Testis (tissue), 3 donors: Measurements from ENCODE around the gene SDC1. TPM values are rescaled to one million over a fixed set of nuclear protein-coding genes. Genes with fewer than 3 reads are reported as not detected.

Experiments
- DNase-seq: peaks from one replicate; pipeline ENCODE4 v3.0.0-alpha.2; 2019
- H3K27ac ChIP-seq, 2 donors: fragments of 200-600 bp; sonication (generic); one replicate each; pipeline ENCODE4 v1.5.1; 2019
- H3K27me3 ChIP-seq: fragments of 200-600 bp; sonication (generic); one replicate; pipeline ENCODE4 v1.5.1; 2019
- H3K36me3 ChIP-seq: fragments of 200-600 bp; sonication (generic); one replicate; pipeline ENCODE4 v1.5.1; 2017; ENCODE audit warnings: low read depth; ENCODE audit errors: missing control alignments
- H3K4me1 ChIP-seq: fragments of 200-600 bp; sonication (generic); one replicate; pipeline ENCODE4 v1.5.1; 2019
- H3K4me3 ChIP-seq, 2 donors: fragments of 200-600 bp; sonication (generic); one replicate each; pipeline ENCODE4 v1.5.1; 2017 to 2019
- H3K9me3 ChIP-seq: fragments of 200-600 bp; sonication (generic); one replicate; pipeline ENCODE4 v1.5.1; 2017
- POLR2A ChIP-seq: fragments of 450-650 bp; IDR thresholded peaks from one replicate; pipeline ENCODE4 v1.6.1; 2017; ENCODE audit warnings: antibody characterized with exemption, mild to moderate bottlenecking, moderate library complexity
- WGBS, 2 donors: methylation state at CpG; one replicate each; pipeline ENCODE4 v1.1.5; 2018; 5-methylcytosine and 5-hydroxymethylcytosine counted together
- intact Hi-C: fragments of 100-400 bp; cut with DNase I; formaldehyde crosslinking; loops from one replicate; pipeline ENCODE4 v1.15.1; 2023; ENCODE audit warnings: low total_unique reads
- polyA plus RNA-seq: library from polyadenylated mRNA; stranded (reverse); fragments of 350-450 nt; fragmentation: Illumina TruSeq; extraction: RNeasy Lipid Tissue Mini Kit (QIAGEN cat#74804); gene quantifications from one replicate; pipeline ENCODE4 v1.2.3, GENCODE V29; 2014; ENCODE audit warnings: low read depth, low replicate concordance; ENCODE audit not compliant: insufficient read depth
- total RNA-seq, 2 donors: library from RNA; depleted of rRNA; stranded (reverse); fragments of >200 nt; gene quantifications; one replicate each; pipeline ENCODE4 v1.2.3, GENCODE V29; 2016
- TF ChIP-seq, protein P1 (sequence below), 3 experiments: fragments of 450-650 bp in 2 of 3; fragments of 200-600 bp in 1 of 3; sonication (generic) in 1 of 3; IDR thresholded peaks; one replicate each; pipeline ENCODE4 v1.5.1; 2016 to 2019; ENCODE audit warnings: antibody characterized with exemption in 3 of 3, mild to moderate bottlenecking in 2 of 3, moderate library complexity in 1 of 3

Gene SDC1
- total and polyA plus RNA-seq, 3 donors from 2014 or later = 8.7 to 11.9 (median 9.2) TPM

DNA sequence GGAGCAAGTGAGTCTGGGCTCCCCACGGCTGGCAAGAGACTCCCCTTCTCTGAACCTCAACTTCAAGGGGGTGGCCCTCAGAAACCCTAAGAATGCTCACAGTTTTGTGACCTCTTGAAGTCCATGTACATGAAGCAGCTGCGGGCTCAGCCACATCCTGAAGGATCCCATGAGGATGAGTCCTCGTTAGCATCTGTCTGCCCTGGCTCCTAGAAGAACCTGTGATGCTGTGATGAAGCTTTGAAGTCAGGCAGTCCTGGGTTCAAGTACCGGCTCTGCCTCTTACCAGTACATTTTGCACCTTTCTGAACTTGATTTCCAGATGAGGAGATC is 38.1 kb downstream of the SDC1 start:
- Histone ChIP-seq H3K9me3 (no peaks in the 10 kb centered on the region), H3K27me3 (no peaks in the 10 kb centered on the region), H3K4me3 (no peak overlapping the region), H3K36me3 (no peaks in the 10 kb centered on the region), H3K4me1 (no peaks in the 10 kb centered on the region), H3K27ac (no peak overlapping the region)
- intact Hi-C loops = no loop called here
- DNase-seq = no peak
- 60 to 93% methylated on average over 1 to 4 of the region's 4 CpGs for WGBS, 2 donors
- TF ChIP-seq POLR2A = no peak
- TF ChIP-seq, protein P1, sequence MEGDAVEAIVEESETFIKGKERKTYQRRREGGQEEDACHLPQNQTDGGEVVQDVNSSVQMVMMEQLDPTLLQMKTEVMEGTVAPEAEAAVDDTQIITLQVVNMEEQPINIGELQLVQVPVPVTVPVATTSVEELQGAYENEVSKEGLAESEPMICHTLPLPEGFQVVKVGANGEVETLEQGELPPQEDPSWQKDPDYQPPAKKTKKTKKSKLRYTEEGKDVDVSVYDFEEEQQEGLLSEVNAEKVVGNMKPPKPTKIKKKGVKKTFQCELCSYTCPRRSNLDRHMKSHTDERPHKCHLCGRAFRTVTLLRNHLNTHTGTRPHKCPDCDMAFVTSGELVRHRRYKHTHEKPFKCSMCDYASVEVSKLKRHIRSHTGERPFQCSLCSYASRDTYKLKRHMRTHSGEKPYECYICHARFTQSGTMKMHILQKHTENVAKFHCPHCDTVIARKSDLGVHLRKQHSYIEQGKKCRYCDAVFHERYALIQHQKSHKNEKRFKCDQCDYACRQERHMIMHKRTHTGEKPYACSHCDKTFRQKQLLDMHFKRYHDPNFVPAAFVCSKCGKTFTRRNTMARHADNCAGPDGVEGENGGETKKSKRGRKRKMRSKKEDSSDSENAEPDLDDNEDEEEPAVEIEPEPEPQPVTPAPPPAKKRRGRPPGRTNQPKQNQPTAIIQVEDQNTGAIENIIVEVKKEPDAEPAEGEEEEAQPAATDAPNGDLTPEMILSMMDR (IDR thresholded peaks at IDR 0.05) = no peak

DNA sequence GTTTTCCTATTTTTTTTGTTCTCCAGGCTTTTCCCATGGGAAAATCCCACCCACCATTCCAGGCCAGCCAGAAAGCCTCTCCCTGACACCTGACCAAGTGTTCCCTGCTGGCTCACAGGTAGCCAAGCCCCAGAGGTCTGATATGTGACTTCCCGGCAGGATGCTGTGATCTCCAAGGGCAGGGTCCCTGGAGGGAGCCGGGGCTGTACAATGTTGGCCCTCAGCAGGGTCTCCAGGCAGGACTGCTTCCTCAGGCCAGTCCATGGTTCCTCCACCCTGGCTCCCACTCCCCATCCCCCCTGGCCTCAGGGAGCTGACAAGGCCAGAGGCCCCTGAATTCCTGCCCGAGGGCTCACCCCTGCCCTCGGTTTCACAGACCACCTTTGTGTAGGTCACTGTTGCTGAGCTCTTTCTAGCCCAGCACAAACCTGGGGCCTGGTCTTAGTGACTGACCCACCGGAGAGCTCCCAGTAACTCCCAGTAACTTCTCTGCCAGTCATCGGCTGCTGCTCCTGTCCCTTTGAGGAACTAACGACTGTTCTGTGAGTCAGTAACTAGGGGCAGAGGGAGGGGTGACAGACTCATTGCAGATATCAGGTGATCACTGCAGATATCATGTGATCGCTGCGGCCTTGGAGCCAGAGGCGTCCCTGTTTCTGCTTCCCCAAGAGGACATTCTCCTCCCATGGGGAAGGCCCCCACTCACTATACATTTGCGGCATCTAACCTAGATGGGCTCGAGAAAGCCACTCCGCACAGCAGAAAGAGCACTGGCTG is 38.7 kb downstream of the SDC1 start:
- Histone ChIP-seq H3K4me1 (no peaks in the 10 kb centered on the region), H3K27ac (no peak overlapping the region), H3K27me3 (no peaks in the 10 kb centered on the region), H3K9me3 (no peaks in the 10 kb centered on the region), H3K4me3 (no peak overlapping the region), H3K36me3 (no peaks in the 10 kb centered on the region)
- intact Hi-C loops = no loop called here
- 82 to 90% methylated on average over 13 of the region's 13 CpGs for WGBS, 2 donors
- DNase-seq = peak; percentile 40
- TF ChIP-seq POLR2A = no peak

DNA sequence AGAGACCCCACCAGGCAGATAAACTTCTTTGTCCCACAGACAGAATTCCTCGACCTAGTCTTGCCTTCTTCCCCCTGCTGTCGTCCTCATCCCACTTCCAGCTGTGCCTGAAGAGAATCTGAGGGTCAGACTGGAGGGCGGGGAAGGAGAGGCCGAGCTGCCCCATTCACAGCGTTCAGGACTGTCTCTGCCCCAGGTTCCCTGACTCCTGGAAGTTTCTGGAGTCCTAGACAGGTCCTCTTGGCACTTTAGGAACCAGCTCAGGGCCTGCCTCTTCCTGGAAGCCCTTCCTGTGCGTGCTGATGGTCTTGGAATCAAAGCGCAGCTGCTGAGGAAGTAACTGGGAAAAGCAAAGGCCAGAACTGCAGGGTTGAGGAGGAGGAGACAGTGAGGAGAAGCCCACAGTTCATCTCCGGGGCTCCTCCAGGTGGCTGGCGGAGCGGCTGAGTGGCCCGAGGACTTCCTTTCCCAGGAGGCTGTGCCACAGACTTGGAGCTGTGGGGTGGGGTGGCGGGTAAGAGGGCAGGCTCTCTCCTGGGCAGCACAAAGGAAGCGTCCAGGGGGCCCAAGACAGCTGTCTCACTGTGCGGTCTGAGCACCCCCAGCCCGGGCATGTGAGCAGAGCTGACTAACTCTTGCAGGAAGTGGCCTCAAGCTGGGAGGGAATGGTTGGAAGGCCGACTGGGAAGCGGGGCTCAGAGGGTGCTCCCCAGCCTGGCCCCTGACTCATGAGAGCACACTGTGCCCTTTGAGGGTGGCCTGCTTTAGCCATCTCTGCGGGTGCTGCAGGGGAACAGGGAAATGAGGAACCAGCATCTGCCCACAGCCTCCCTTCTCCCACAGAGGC is 39.5 kb downstream of the SDC1 start:
- TF ChIP-seq POLR2A = no peak
- TF ChIP-seq, protein P1 (IDR thresholded peaks at IDR 0.05) = no peak
- H3K4me3 ChIP-seq = no peak overlapping the region
- WGBS, 2 donors = 79 to 96% methylated on average over 11 to 18 of the region's 18 CpGs
- no peaks in the 10 kb centered on the region for H3K9me3 ChIP-seq
- H3K4me1 ChIP-seq = no peaks in the 10 kb centered on the region
- H3K27ac ChIP-seq = no peak overlapping the region
- no peaks in the 10 kb centered on the region for H3K27me3 ChIP-seq
- intact Hi-C loops = no loop called here
- H3K36me3 ChIP-seq = no peaks in the 10 kb centered on the region
- no peak for DNase-seq

DNA sequence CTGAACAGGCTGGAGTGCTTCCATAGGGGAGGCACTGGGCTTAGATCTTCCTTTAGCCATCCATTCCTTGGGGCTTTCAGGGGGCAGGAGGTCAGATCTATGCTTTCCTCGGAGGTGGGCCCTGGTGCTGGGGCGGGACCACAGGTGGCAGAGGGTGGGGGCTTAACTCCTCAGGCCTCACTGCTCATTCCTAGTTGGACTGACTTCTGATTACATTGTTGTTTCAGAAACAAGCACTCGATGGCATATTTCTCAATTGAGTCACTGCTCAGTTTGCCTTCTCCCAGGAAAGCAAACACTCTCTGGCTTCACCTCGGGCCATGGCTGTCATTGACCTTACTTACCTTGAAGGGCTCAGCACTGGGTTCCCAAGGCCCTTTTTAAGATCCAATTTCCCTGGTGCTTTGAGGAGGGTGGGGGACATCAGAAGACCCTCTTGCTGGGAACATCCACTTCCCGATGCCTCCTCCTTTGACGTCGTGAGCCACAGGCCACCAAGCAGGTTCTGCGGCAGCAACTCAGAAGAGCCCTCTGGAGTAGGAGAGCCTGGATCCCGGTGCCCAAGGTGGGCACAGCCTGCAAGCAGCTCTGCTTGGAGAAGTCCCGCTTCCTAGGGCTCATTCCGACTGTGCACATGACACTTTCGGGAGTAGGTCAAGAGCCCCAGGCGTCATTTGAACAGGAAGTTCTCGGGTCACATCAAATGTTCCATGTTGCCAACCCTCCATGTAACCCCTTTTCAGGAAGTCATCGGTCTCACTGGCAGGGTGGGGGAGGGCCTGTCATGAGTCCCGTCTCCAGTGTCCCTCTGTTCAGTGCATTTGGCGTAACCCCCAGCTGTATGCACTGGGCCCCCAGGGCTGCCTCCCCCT is 40.6 kb downstream of the SDC1 start:
- Histone ChIP-seq H3K36me3 (no peaks in the 10 kb centered on the region), H3K9me3 (no peaks in the 10 kb centered on the region), H3K4me1 (no peaks in the 10 kb centered on the region), H3K27ac (no peak overlapping the region), H3K27me3 (no peaks in the 10 kb centered on the region), H3K4me3 (no peak overlapping the region)
- TF ChIP-seq, protein P1 (IDR thresholded peaks at IDR 0.05) = no peak
- no peak for TF ChIP-seq POLR2A
- intact Hi-C loops = no loop called here
- DNase-seq = no peak
- 82 to 91% methylated on average over 11 to 17 of the region's 17 CpGs for WGBS, 2 donors

DNA sequence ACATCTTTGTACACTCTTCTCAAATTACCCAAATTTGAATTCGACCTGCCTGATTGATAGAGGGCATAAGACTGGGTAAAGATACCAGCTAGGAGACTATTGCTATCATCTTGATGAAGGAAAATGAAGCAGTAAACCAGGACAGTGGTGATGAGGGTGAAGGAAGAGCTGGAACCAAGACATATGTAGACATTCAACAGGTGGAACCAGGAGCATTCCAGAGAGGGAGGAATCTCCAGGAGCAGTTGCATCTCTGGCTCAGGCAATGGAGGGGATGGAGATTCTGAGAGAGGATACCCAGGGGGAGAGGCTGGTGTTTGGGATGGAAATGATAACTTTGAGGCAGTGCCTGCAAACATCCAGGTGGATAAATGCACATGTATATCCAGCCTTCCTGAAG is 41.6 kb downstream of the SDC1 start:
- TF ChIP-seq, protein P1 (IDR thresholded peaks at IDR 0.05) = no peak
- no peak for TF ChIP-seq POLR2A
- Histone ChIP-seq H3K36me3 (no peaks in the 10 kb centered on the region), H3K9me3 (no peaks in the 10 kb centered on the region), H3K27ac (no peak overlapping the region), H3K4me1 (no peaks in the 10 kb centered on the region), H3K4me3 (no peak overlapping the region), H3K27me3 (no peaks in the 10 kb centered on the region)
- DNase-seq = no peak
- 69 to 83% methylated on average over 1 of the region's 1 CpG for WGBS, 2 donors
- intact Hi-C loops = no loop called here
